H9 (cell line): Measurements from ENCODE around the gene DTX2. TPM values are rescaled to one million over a fixed set of nuclear protein-coding genes. Genes with fewer than 3 reads are reported as not detected.

Experiments used
- DNase-seq: peaks from one replicate; pipeline ENCODE4 v3.0.0-alpha.2; 2017
- H2AFZ ChIP-seq: one replicate; pipeline ENCODE4 v1.6.1; 2013; ENCODE audit warnings: mild to moderate bottlenecking, low read length, control low read depth, moderate library complexity
- H2AK5ac ChIP-seq: 2 replicates; pipeline ENCODE4 v1.6.1; 2013; ENCODE audit warnings: low read length, control low read depth, mixed read lengths; ENCODE audit not compliant: insufficient read length
- H2BK120ac ChIP-seq: one replicate; pipeline ENCODE4 v1.6.1; 2013; ENCODE audit warnings: low read depth, mild to moderate bottlenecking, low read length, control low read depth, inconsistent platforms; ENCODE audit not compliant: poor library complexity, severe bottlenecking
- H2BK12ac ChIP-seq: 2 replicates; pipeline ENCODE4 v1.6.1; 2013; ENCODE audit warnings: low read length, control low read depth, mixed read lengths, low read depth; ENCODE audit not compliant: insufficient read length
- H2BK15ac ChIP-seq: 2 replicates; pipeline ENCODE4 v1.6.1; 2013; ENCODE audit warnings: low read depth, low read length, control low read depth
- H2BK20ac ChIP-seq: one replicate; pipeline ENCODE4 v1.6.1; 2013; ENCODE audit warnings: low read depth, mild to moderate bottlenecking, low read length, control low read depth, inconsistent platforms; ENCODE audit not compliant: poor library complexity, severe bottlenecking
- H2BK5ac ChIP-seq: 2 replicates; pipeline ENCODE4 v1.6.1; 2013; ENCODE audit warnings: low read length, control low read depth, mixed read lengths; ENCODE audit not compliant: insufficient read length
- H3K14ac ChIP-seq: 2 replicates; pipeline ENCODE4 v1.6.1; 2013; ENCODE audit warnings: low read length, control low read depth; ENCODE audit not compliant: insufficient read depth
- H3K18ac ChIP-seq: 2 replicates; pipeline ENCODE4 v1.6.1; 2013; ENCODE audit warnings: low read depth, mild to moderate bottlenecking, mixed read lengths, low read length, control low read depth; ENCODE audit not compliant: insufficient read length
- H3K23ac ChIP-seq: 2 replicates; pipeline ENCODE4 v1.6.1; 2013; ENCODE audit warnings: low read length, control low read depth, mixed read lengths, low read depth; ENCODE audit not compliant: insufficient read length
- H3K23me2 ChIP-seq: 2 replicates; pipeline ENCODE4 v1.6.1; 2013; ENCODE audit warnings: low read depth, mild to moderate bottlenecking, mixed read lengths, low read length, control low read depth; ENCODE audit not compliant: insufficient read length, poor library complexity, severe bottlenecking
- H3K27ac ChIP-seq: 2 replicates; pipeline ENCODE4 v1.5.1; 2013; ENCODE audit warnings: low read length, control low read depth, mixed read lengths, low read depth; ENCODE audit not compliant: insufficient read length
- H3K27me3 ChIP-seq: 2 replicates; pipeline ENCODE4 v1.6.1; 2013; ENCODE audit warnings: low read length, control low read depth, inconsistent platforms; ENCODE audit not compliant: insufficient read depth
- H3K4ac ChIP-seq: 2 replicates; pipeline ENCODE4 v1.6.1; 2013; ENCODE audit warnings: low read depth, mild to moderate bottlenecking, control low read depth, inconsistent platforms, low read length, moderate library complexity
- H3K4me1 ChIP-seq: 2 replicates; pipeline ENCODE4 v1.6.1; 2013; ENCODE audit warnings: low read length, control low read depth, inconsistent platforms; ENCODE audit not compliant: insufficient read depth
- H3K4me2 ChIP-seq: 2 replicates; pipeline ENCODE4 v1.6.1; 2013; ENCODE audit warnings: low read length, control low read depth, mixed read lengths; ENCODE audit not compliant: insufficient read length, insufficient read depth
- H3K56ac ChIP-seq: 2 replicates; pipeline ENCODE4 v1.6.1; 2013; ENCODE audit warnings: low read depth, mild to moderate bottlenecking, mixed read lengths, low read length, control low read depth; ENCODE audit not compliant: insufficient read length
- H3K79me1 ChIP-seq: 2 replicates; pipeline ENCODE4 v1.6.1; 2013; ENCODE audit warnings: low read depth, mild to moderate bottlenecking, moderate library complexity, low read length, control low read depth, inconsistent platforms; ENCODE audit not compliant: insufficient read depth, poor library complexity, severe bottlenecking
- H3K79me2 ChIP-seq: 2 replicates; pipeline ENCODE4 v1.6.1; 2013; ENCODE audit warnings: low read length, control low read depth, inconsistent platforms; ENCODE audit not compliant: insufficient read depth
- H3K9ac ChIP-seq: 2 replicates; pipeline ENCODE4 v1.6.1; 2013; ENCODE audit warnings: low read length, control low read depth, mixed read lengths; ENCODE audit not compliant: insufficient read length; ENCODE audit errors: extremely low read depth
- H3K9me3 ChIP-seq: one replicate; pipeline ENCODE4 v1.6.1; 2013; ENCODE audit warnings: low read depth, low read length, inconsistent platforms; ENCODE audit not compliant: control insufficient read depth
- H3T11ph ChIP-seq: one replicate; pipeline ENCODE4 v1.6.1; 2013; ENCODE audit warnings: mild to moderate bottlenecking, low read length, control low read depth, inconsistent platforms
- H4K20me1 ChIP-seq: one replicate; pipeline ENCODE4 v1.6.1; 2013; ENCODE audit not compliant: control insufficient read depth, insufficient read length, insufficient read depth
- H4K5ac ChIP-seq: 2 replicates; pipeline ENCODE4 v1.6.1; 2013; ENCODE audit warnings: low read depth, mild to moderate bottlenecking, mixed read lengths, low read length, control low read depth; ENCODE audit not compliant: insufficient read length
- H4K8ac ChIP-seq: replicated peaks from 2 replicates; pipeline ENCODE4 v1.6.1; 2013; ENCODE audit warnings: low read length, control low read depth, mixed read lengths, low read depth; ENCODE audit not compliant: insufficient read length
- H4K91ac ChIP-seq: 2 replicates; pipeline ENCODE4 v1.6.1; 2013; ENCODE audit warnings: low read depth, mild to moderate bottlenecking, moderate library complexity, mixed read lengths, low read length, control low read depth; ENCODE audit not compliant: insufficient read length
- H3K27ac Mint-ChIP-seq, 3 experiments: 2 replicates in 2 of 3; 3 replicates in 1 of 3; pipeline ENCODE4 v1.8.0; 2020 to 2021; ENCODE audit warnings: mixed read lengths in 3 of 3, mild to moderate bottlenecking in 1 of 3, moderate library complexity in 1 of 3
- H3K27me3 Mint-ChIP-seq: 2 replicates; pipeline ENCODE4 v1.8.0; 2021; ENCODE audit warnings: low read depth, mild to moderate bottlenecking, moderate library complexity, mixed read lengths
- H3K36me3 Mint-ChIP-seq, 3 experiments: 2 replicates in 2 of 3; 3 replicates in 1 of 3; pipeline ENCODE4 v1.8.0; 2020 to 2021; ENCODE audit warnings: low read depth in 3 of 3, mixed read lengths in 3 of 3; ENCODE audit not compliant: insufficient read depth in 1 of 3
- H3K4me1 Mint-ChIP-seq, 2 experiments: 2 replicates each; pipeline ENCODE4 v1.8.0; 2020; ENCODE audit warnings: mixed read lengths in 2 of 2
- H3K4me3 Mint-ChIP-seq, 2 experiments: 2 replicates in 1 of 2; 3 replicates in 1 of 2; pipeline ENCODE4 v1.8.0; 2020 to 2021; ENCODE audit warnings: mild to moderate bottlenecking in 2 of 2, mixed read lengths in 2 of 2, moderate library complexity in 1 of 2
- H3K9me3 Mint-ChIP-seq, 2 experiments: 2 replicates in 1 of 2; 3 replicates in 1 of 2; pipeline ENCODE4 v1.8.0; 2020; ENCODE audit warnings: mild to moderate bottlenecking in 2 of 2, mixed read lengths in 2 of 2, moderate library complexity in 1 of 2
- WGBS: extraction: QIAGEN DNeasy Blood & Tissue Kit; methylation state at CpG from one replicate; pipeline ENCODE4 v1.1.7; 2013; ENCODE audit warnings: missing lambda C conversion rate, low lambda C conversion rate, mixed read lengths; ENCODE audit not compliant: insufficient read length; ENCODE audit errors: extremely low coverage; 5-methylcytosine and 5-hydroxymethylcytosine counted together
- total RNA-seq: library from RNA; stranded (reverse); gene quantifications from 2 replicates; pipeline ENCODE4 v1.2.1, GENCODE V29; 2021
- TF ChIP-seq, protein P1 (sequence below): fragments of 200-600 bp; sonication (generic); conservative IDR thresholded peaks from 3 replicates; pipeline ENCODE4 v1.8.0; 2021; ENCODE audit warnings: antibody characterized with exemption, mild to moderate bottlenecking

DTX2 gene
- total RNA-seq, 1 experiment from 2014 or later: 48.8 TPM

DNA sequence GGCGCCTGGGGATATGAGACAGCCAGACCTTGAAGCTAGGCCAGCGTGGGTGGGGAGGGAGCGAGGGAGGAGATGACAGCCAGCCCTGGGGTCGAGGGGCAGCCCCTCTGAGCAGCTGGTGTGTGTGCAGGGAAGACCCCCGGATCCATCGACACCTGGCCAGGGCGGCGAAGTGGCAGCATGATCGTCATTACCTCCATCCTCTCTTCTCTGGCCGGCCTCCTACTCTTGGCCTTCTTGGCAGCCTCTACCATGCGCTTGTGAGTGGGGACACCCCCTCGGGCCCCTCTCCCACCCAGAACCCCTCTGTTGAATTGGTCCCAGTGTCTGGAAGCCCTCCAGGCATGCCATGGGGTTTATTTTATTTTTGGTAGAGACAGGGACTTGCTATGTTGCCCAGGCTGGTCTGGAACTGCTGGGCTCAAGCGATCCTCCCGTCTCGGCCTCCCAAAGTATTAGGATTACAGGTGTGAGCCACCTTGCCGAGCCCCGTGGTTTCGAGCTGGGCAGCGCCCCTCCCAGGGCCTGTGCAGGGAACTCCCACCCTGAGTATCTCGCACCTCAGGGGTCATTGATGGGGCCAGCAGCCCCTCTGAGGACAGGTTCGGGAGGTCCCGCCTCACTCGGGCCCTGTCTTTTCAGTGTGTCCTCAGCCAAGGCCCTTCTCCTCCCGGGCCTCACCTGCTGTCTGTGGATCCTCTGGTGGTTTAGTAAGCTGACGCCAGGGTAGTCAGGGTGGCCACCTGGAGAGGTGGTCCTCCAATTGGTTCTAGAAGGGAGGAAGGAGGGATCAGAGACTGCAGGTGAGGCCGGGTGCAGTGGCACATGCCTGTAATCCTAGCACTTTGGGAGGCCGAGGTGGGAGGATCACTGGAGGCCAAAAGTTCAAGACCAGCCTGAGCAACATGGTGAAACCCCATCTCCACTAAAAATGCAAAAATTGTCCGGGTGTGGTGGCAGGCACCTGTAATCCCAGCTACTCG is 52.6 kb downstream of the DTX2 start:
- H3K23ac ChIP-seq: no peak overlapping the region
- WGBS: no CpG with 5 or more reads among the region's 29 CpGs
- H3K4me1 Mint-ChIP-seq: peaks cover 4 to 8% of the 10 kb centered on the region in 2 experiments
- H3K27me3 ChIP-seq: no peaks in the 10 kb centered on the region
- H3K79me2 ChIP-seq: no peaks in the 10 kb centered on the region
- H3K56ac ChIP-seq: no peak overlapping the region
- H3K79me1 ChIP-seq: no peaks in the 10 kb centered on the region
- no peak overlapping the region for H2BK5ac ChIP-seq
- H3K9me3 ChIP-seq: no peaks in the 10 kb centered on the region
- DNase-seq: peak; percentile 21
- no peak overlapping the region for H2AFZ ChIP-seq
- no peak overlapping the region for H3K18ac ChIP-seq
- H3T11ph ChIP-seq: no peak overlapping the region
- H3K4ac ChIP-seq: no peak overlapping the region
- no peak overlapping the region for H4K91ac ChIP-seq
- H3K36me3 Mint-ChIP-seq: no peaks in the 10 kb centered on the region
- H3K9ac ChIP-seq: no peak overlapping the region
- no peak overlapping the region for H3K4me2 ChIP-seq
- no peak overlapping the region for H3K27ac ChIP-seq
- no peak overlapping the region for H2BK12ac ChIP-seq
- H3K27me3 Mint-ChIP-seq: no peaks in the 10 kb centered on the region
- H2BK20ac ChIP-seq: no peak overlapping the region
- no peak overlapping the region for H3K27ac Mint-ChIP-seq
- TF ChIP-seq, protein P1, sequence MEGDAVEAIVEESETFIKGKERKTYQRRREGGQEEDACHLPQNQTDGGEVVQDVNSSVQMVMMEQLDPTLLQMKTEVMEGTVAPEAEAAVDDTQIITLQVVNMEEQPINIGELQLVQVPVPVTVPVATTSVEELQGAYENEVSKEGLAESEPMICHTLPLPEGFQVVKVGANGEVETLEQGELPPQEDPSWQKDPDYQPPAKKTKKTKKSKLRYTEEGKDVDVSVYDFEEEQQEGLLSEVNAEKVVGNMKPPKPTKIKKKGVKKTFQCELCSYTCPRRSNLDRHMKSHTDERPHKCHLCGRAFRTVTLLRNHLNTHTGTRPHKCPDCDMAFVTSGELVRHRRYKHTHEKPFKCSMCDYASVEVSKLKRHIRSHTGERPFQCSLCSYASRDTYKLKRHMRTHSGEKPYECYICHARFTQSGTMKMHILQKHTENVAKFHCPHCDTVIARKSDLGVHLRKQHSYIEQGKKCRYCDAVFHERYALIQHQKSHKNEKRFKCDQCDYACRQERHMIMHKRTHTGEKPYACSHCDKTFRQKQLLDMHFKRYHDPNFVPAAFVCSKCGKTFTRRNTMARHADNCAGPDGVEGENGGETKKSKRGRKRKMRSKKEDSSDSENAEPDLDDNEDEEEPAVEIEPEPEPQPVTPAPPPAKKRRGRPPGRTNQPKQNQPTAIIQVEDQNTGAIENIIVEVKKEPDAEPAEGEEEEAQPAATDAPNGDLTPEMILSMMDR: no peak
- H4K20me1 ChIP-seq: no peaks in the 10 kb centered on the region
- H3K14ac ChIP-seq: no peak overlapping the region; the same call in 1 of the 2 replicates
- H2BK120ac ChIP-seq: no peak overlapping the region
- no peak overlapping the region for H2AK5ac ChIP-seq
- H4K8ac ChIP-seq: no peak overlapping the region
- peaks cover 3% of the 10 kb centered on the region; the same call in 1 of the 2 replicates for H3K4me1 ChIP-seq
- H4K5ac ChIP-seq: no peak overlapping the region
- no peaks in the 10 kb centered on the region for H3K23me2 ChIP-seq
- H3K4me3 Mint-ChIP-seq: no peak overlapping the region; a peak in 1 of 5 replicates
- no peak overlapping the region for H2BK15ac ChIP-seq
- no peaks in the 10 kb centered on the region for H3K9me3 Mint-ChIP-seq
